Kidney epithelial cell (primary cell): ENCODE results near the gene PRKCSH. TPM values are rescaled to one million over a fixed set of nuclear protein-coding genes. Genes with fewer than 3 reads are reported as not detected.
A peak's percentile ranks its signal among the peaks of the same experiment; 100 is the strongest.
"Not testable (repeated sequence)": the region's sequence is repeated elsewhere in the genome, so short reads cannot be mapped to it uniquely, and the experiment has no call there.

ENCODE experiments used
- DNase-seq: peaks from one replicate; pipeline ENCODE4 v3.0.0-alpha.2; 2010; ENCODE audit warnings: low read depth
- H3K27me3 ChIP-seq: 2 replicates; pipeline ENCODE4 v1.6.0; 2011; ENCODE audit warnings: low read length; ENCODE audit not compliant: control insufficient read depth, insufficient read depth
- H3K36me3 ChIP-seq: 2 replicates; pipeline ENCODE4 v1.5.1; 2011; ENCODE audit warnings: low read length; ENCODE audit not compliant: control insufficient read depth, insufficient read depth
- H3K4me3 ChIP-seq: 2 replicates; pipeline ENCODE4 v1.5.1; 2011; ENCODE audit warnings: low read depth, mild to moderate bottlenecking, control low read depth, low read length
- CTCF ChIP-seq: IDR thresholded peaks from 2 replicates; pipeline ENCODE4 v1.5.1; 2011; ENCODE audit warnings: mild to moderate bottlenecking, moderate library complexity, low read length, control low read depth, inconsistent platforms; ENCODE audit not compliant: insufficient read depth, poor library complexity, severe bottlenecking
- total RNA-seq: library from RNA; depleted of rRNA; stranded (reverse); fragments of >200 nt; gene quantifications from 2 replicates; pipeline ENCODE4 v1.2.3, GENCODE V29; 2015

PRKCSH gene
- total RNA-seq, 1 donor from 2014 or later = 269 TPM

GRCh38 chr19:11423164-11423790, 12.2 kb upstream of the PRKCSH start:
- no peak for TF ChIP-seq CTCF
- no peak for DNase-seq
- no peaks in the 10 kb centered on the region for H3K36me3 ChIP-seq
- H3K4me3 ChIP-seq = no peak overlapping the region
- peaks cover 59% of the 10 kb centered on the region for H3K27me3 ChIP-seq

- Histone ChIP-seq H3K36me3 (no peaks in the 10 kb centered on the region), H3K27me3 (peaks cover 54% of the 10 kb centered on the region), H3K4me3 (no peak overlapping the region)
- DNase-seq = no peak
- no peak for TF ChIP-seq CTCF
Observed at GRCh38 chr19:11423791-11424181, 11.6 kb upstream of the PRKCSH start.

- Histone ChIP-seq H3K36me3 (no peaks in the 10 kb centered on the region), H3K4me3 (no peak overlapping the region), H3K27me3 (peaks cover 34% of the 10 kb centered on the region)
- no peak for DNase-seq
- TF ChIP-seq CTCF = no peak
Observed at GRCh38 chr19:11425719-11426457, 9.5 kb upstream of the PRKCSH start.

- Histone ChIP-seq H3K27me3 (peaks cover 26% of the 10 kb centered on the region), H3K4me3 (no peak overlapping the region), H3K36me3 (no peaks in the 10 kb centered on the region)
- no peak for TF ChIP-seq CTCF
- no peak for DNase-seq
Observed at GRCh38 chr19:11426656-11427055, 8.8 kb upstream of the PRKCSH start.

GRCh38 chr19:11433526-11433925, 1.9 kb upstream of the PRKCSH start:
- H3K36me3 ChIP-seq, H3K27me3 ChIP-seq, H3K4me3 ChIP-seq, DNase-seq: not testable (repeated sequence)

- H3K36me3 ChIP-seq = peaks cover 5% of the 10 kb centered on the region
- TF ChIP-seq CTCF = no peak
- peak overlapping the region; percentile 36 for H3K4me3 ChIP-seq
- DNase-seq = no peak
- H3K27me3 ChIP-seq = no peaks in the 10 kb centered on the region
Observed at GRCh38 chr19:11434703-11435056, 755 bp upstream of the PRKCSH start.
